NK-92 (cell line): ENCODE measurements around the gene ATG9A.

Source experiments
- DNase-seq: peaks from one replicate; lab custom pipeline; 2025; ENCODE audit not compliant: unreplicated experiment; lab: John Stamatoyannopoulos, UW

ATG9A gene

GRCh38 chr2:219176818-219177551, 52.5 kb downstream of the ATG9A start, which contains the start of gene CNPPD1:
CNPPD1 (minus strand) TSS chr2:219176925; CDS start chr2:219176828, 97 bp downstream.
- no peak for DNase-seq

GRCh38 chr2:219175928-219176817, 53.3 kb downstream of the ATG9A start:
- DNase-seq = no peak

GRCh38 chr2:219175486-219175885, 54.0 kb downstream of the ATG9A start:
- no peak for DNase-seq

GRCh38 chr2:219174801-219175200, 54.6 kb downstream of the ATG9A start:
- no peak for DNase-seq

GRCh38 chr2:219174146-219174545, 55.3 kb downstream of the ATG9A start:
- DNase-seq = no peak

GRCh38 chr2:219173176-219173575, 56.3 kb downstream of the ATG9A start:
- no peak for DNase-seq

- no peak for DNase-seq
These were observed 56.9 kb downstream of the ATG9A start for GRCh38 chr2:219172231-219173154.

GRCh38 chr2:219171231-219171651, 58.2 kb downstream of the ATG9A start:
- no peak for DNase-seq

- DNase-seq = no peak
These were observed 59.3 kb downstream of the ATG9A start, which contains the start of gene SLC23A3 for GRCh38 chr2:219169930-219170654. SLC23A3 (minus strand) TSS chr2:219170029; CDS start chr2:219169984, 45 bp downstream.
